ENCODE measurements around the gene PER1. TPM values are rescaled to one million over a fixed set of nuclear protein-coding genes. Genes with fewer than 3 reads are reported as not detected.

PER1 gene
- total and polyA plus RNA-seq, 2 of the 13 experiments (the other 11 are each of a cell fraction or from before 2014, with no cell fraction given), result 2.6 to 3.6 TPM

DNA sequence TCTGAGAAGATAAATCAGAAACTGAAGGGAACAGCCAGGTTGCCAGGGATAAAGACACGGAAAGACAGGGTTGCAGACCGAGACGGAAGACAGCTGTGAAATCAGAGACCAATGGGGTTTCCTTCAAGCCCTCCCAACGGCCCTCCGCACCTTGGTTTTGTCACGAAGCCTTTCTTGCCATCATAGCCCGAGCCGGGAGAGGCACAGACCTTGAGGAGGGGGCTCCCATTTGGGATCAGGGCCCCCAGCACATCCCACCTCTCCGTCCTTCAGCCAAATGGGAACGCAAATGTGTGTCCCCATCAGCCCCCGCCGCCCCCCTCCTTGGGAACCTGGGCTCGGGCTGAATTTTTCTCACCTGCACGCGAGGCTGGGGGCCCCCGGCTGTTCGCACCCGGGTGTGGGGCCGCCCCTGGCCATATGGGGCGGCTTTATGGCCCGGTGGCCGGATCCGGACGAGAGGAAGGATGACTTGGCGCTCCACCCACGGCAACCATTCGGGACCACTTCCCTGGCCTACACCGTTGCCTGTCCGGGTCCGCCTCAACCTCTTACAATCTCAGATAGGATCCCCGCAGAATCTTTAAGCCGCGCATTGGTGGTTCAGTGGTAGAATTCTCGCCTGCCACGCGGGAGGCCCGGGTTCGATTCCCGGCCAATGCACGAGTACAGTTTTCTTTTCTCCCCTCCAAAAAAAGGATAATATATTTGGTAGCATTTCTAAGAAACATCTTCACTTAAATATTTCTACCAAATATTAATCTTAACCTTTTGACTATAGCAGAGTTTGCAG lies 26.9 kb downstream of the PER1 start (continued):
- TF ChIP-seq LCORL (IDR thresholded peaks at IDR 0.05) (no peak), LCORL (CRISPR knock-in tag; IDR thresholded peaks at IDR 0.05) (no peak; the same call in 1 of the 2 replicates), MATR3 (CRISPR knock-in tag; IDR thresholded peaks at IDR 0.05) (no peak), ZBTB4 (CRISPR knock-in tag; IDR thresholded peaks at IDR 0.05; ENCODE audit: borderline replicate concordance) (no peak), RELA (CRISPR knock-in tag; IDR thresholded peaks at IDR 0.05) (no peak), MED8 (CRISPR knock-in tag; IDR thresholded peaks at IDR 0.05; ENCODE audit: insufficient replicate concordance) (no peak), CREB1 (IDR thresholded peaks at IDR 0.05) (no peak), CREB1 (CRISPR knock-in tag; IDR thresholded peaks at IDR 0.05) (no peak), MTERF4 (CRISPR knock-in tag; IDR thresholded peaks at IDR 0.05) (no peak), SMAD9 (CRISPR knock-in tag; IDR thresholded peaks at IDR 0.05) (no peak), ZBTB38 (CRISPR knock-in tag; IDR thresholded peaks at IDR 0.05) (no peak), ATM (IDR thresholded peaks at IDR 0.05; ENCODE audit: borderline replicate concordance) (no peak), MAX (IDR thresholded peaks at IDR 0.05) (no peak), GABPA (IDR thresholded peaks at IDR 0.05; ENCODE audit: low read depth, low read length) (no peak), GABPA (CRISPR knock-in tag; IDR thresholded peaks at IDR 0.05; ENCODE audit: low read depth) (no peak), MBD4 (IDR thresholded peaks at IDR 0.05; ENCODE audit: borderline replicate concordance, low read length) (no peak)
- TF ChIP-seq, protein P1, sequence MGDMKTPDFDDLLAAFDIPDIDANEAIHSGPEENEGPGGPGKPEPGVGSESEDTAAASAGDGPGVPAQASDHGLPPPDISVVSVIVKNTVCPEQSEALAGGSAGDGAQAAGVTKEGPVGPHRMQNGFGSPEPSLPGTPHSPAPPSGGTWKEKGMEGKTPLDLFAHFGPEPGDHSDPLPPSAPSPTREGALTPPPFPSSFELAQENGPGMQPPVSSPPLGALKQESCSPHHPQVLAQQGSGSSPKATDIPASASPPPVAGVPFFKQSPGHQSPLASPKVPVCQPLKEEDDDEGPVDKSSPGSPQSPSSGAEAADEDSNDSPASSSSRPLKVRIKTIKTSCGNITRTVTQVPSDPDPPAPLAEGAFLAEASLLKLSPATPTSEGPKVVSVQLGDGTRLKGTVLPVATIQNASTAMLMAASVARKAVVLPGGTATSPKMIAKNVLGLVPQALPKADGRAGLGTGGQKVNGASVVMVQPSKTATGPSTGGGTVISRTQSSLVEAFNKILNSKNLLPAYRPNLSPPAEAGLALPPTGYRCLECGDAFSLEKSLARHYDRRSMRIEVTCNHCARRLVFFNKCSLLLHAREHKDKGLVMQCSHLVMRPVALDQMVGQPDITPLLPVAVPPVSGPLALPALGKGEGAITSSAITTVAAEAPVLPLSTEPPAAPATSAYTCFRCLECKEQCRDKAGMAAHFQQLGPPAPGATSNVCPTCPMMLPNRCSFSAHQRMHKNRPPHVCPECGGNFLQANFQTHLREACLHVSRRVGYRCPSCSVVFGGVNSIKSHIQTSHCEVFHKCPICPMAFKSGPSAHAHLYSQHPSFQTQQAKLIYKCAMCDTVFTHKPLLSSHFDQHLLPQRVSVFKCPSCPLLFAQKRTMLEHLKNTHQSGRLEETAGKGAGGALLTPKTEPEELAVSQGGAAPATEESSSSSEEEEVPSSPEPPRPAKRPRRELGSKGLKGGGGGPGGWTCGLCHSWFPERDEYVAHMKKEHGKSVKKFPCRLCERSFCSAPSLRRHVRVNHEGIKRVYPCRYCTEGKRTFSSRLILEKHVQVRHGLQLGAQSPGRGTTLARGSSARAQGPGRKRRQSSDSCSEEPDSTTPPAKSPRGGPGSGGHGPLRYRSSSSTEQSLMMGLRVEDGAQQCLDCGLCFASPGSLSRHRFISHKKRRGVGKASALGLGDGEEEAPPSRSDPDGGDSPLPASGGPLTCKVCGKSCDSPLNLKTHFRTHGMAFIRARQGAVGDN (CRISPR knock-in tag; IDR thresholded peaks at IDR 0.05), result peak; percentile 47
- TF ChIP-seq, protein P2, sequence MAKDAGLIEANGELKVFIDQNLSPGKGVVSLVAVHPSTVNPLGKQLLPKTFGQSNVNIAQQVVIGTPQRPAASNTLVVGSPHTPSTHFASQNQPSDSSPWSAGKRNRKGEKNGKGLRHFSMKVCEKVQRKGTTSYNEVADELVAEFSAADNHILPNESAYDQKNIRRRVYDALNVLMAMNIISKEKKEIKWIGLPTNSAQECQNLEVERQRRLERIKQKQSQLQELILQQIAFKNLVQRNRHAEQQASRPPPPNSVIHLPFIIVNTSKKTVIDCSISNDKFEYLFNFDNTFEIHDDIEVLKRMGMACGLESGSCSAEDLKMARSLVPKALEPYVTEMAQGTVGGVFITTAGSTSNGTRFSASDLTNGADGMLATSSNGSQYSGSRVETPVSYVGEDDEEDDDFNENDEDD (CRISPR knock-in tag; IDR thresholded peaks at IDR 0.05; ENCODE audit: borderline replicate concordance), result 0 out of 2 replicates have a peak, but pooled peaks have one; percentile 46
- TF ChIP-seq, protein P3, sequence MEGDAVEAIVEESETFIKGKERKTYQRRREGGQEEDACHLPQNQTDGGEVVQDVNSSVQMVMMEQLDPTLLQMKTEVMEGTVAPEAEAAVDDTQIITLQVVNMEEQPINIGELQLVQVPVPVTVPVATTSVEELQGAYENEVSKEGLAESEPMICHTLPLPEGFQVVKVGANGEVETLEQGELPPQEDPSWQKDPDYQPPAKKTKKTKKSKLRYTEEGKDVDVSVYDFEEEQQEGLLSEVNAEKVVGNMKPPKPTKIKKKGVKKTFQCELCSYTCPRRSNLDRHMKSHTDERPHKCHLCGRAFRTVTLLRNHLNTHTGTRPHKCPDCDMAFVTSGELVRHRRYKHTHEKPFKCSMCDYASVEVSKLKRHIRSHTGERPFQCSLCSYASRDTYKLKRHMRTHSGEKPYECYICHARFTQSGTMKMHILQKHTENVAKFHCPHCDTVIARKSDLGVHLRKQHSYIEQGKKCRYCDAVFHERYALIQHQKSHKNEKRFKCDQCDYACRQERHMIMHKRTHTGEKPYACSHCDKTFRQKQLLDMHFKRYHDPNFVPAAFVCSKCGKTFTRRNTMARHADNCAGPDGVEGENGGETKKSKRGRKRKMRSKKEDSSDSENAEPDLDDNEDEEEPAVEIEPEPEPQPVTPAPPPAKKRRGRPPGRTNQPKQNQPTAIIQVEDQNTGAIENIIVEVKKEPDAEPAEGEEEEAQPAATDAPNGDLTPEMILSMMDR (CRISPR knock-in tag; IDR thresholded peaks at IDR 0.05), result no peak

All from HepG2 (cell line).